Nephron progenitor cell (in vitro differentiated cells): ENCODE results near the gene TMEM128.

Source experiments
- DNase-seq: peaks from one replicate; pipeline ENCODE4 v3.0.0; 2021
- H3K27ac Mint-ChIP-seq: 2 replicates; pipeline ENCODE4 v1.8.0; 2021; ENCODE audit warnings: mild to moderate bottlenecking, moderate library complexity, mixed read lengths
- H3K27me3 Mint-ChIP-seq: 2 replicates; pipeline ENCODE4 v1.8.0; 2021; ENCODE audit warnings: mild to moderate bottlenecking, low read depth, mixed read lengths; ENCODE audit not compliant: poor library complexity
- H3K36me3 Mint-ChIP-seq: 2 replicates; pipeline ENCODE4 v1.8.0; 2021; ENCODE audit warnings: low read depth, mixed read lengths
- H3K4me1 Mint-ChIP-seq: 2 replicates; pipeline ENCODE4 v1.8.0; 2021; ENCODE audit warnings: mixed read lengths
- H3K4me3 Mint-ChIP-seq: 2 replicates; pipeline ENCODE4 v1.8.0; 2021; ENCODE audit warnings: mild to moderate bottlenecking, moderate library complexity, mixed read lengths
- H3K9me3 Mint-ChIP-seq: 2 replicates; pipeline ENCODE4 v1.8.0; 2021; ENCODE audit warnings: mild to moderate bottlenecking, moderate library complexity, mixed read lengths
- TF ChIP-seq, protein P1 (sequence below): fragments of 200-600 bp; sonication (generic); IDR thresholded peaks from 2 replicates; pipeline ENCODE4 v1.5.0; 2021; ENCODE audit warnings: antibody characterized with exemption

Gene TMEM128, protein sequence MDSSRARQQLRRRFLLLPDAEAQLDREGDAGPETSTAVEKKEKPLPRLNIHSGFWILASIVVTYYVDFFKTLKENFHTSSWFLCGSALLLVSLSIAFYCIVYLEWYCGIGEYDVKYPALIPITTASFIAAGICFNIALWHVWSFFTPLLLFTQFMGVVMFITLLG

DNA sequence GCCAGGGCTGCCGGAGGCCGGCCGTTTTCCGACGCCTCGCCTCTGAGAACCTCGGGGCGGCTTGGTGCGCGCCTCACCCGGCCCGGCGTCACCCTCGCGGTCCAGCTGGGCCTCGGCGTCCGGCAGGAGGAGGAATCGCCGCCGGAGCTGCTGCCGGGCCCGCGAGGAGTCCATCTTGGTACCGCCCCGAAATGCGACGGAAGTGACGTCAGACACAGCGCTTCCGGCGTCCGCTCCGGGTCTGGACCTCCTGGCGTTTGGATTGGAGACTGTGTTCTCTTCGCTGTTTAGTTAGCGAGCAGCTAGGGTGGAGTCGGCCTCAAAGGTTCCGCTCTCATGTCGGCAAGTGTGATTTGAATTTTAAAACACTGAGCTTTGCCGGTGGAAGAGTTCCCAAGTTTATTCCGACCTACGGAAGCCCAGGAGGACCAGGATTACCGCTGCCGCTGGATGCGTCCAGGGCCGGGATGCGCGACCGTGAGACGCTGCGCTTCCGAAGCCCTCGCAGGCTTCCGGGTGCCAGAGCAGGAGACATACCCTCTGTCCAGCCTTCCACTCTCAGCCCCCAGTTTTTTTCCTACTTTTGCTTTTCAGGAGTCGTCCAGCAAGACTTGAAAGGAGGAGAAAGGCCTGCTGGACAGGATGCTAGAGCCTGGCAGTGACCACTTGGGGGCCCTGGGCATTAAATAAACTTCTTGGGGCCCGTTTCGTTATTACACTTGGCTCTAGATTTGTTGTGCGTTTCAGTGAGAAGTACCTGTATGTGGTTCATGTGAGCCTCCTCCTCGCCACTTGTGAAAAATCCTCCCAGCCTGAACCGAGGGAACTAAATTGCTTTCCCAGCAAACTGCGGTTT lies at the start of gene TMEM128:
TSS of gene TMEM128 (minus strand) at position 195 of the 856 bp plus-strand sequence. CDS start at position 174, 21 bp downstream.
- Mint-ChIP-seq H3K4me1 (peaks cover 42% of the 10 kb centered on the region), H3K9me3 (no peaks in the 10 kb centered on the region), H3K27ac (peak within 1 kb of the TSS; percentile 99), H3K27me3 (peaks cover 21% of the 10 kb centered on the region), H3K4me3 (peak within 1 kb of the TSS; percentile 95), H3K36me3 (peaks cover 21% of the 10 kb centered on the region)
- TF ChIP-seq, protein P1, sequence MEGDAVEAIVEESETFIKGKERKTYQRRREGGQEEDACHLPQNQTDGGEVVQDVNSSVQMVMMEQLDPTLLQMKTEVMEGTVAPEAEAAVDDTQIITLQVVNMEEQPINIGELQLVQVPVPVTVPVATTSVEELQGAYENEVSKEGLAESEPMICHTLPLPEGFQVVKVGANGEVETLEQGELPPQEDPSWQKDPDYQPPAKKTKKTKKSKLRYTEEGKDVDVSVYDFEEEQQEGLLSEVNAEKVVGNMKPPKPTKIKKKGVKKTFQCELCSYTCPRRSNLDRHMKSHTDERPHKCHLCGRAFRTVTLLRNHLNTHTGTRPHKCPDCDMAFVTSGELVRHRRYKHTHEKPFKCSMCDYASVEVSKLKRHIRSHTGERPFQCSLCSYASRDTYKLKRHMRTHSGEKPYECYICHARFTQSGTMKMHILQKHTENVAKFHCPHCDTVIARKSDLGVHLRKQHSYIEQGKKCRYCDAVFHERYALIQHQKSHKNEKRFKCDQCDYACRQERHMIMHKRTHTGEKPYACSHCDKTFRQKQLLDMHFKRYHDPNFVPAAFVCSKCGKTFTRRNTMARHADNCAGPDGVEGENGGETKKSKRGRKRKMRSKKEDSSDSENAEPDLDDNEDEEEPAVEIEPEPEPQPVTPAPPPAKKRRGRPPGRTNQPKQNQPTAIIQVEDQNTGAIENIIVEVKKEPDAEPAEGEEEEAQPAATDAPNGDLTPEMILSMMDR: no peak
- peak; percentile 93 for DNase-seq

DNA sequence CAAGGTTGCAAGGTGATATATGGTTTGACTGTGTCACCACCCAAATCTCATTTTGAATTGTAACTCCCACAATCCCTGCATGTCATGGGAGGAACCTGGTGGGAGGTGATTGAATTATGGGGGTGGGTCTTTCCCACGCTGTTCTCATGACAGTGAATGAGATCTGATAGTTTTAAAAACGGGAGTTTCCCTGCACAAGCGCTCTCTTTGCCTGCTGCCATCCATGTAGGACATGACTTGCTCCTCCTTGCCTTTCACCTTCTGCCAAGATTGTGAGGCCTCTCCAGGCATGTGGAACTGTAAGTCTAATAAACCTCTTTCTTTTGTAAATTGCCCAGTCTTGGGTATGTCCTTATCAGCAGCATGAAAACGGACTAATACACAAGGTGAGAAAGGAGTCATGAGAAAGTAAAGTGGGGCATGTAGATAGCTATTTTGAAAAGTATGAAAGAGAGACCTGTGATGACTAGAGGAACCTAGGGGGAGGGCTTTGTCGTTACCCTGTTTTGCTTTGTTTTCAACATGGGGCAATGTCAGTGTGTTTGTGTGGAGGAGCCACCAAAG lies 48.3 kb upstream of the TMEM128 start:
- H3K27me3 Mint-ChIP-seq: no peaks in the 10 kb centered on the region
- no peak for DNase-seq
- no peak overlapping the region for H3K4me3 Mint-ChIP-seq
- TF ChIP-seq, protein P1: no peak
- peaks cover 4% of the 10 kb centered on the region for H3K4me1 Mint-ChIP-seq
- no peak overlapping the region for H3K27ac Mint-ChIP-seq
- peaks cover 25% of the 10 kb centered on the region for H3K36me3 Mint-ChIP-seq
- peaks cover 20% of the 10 kb centered on the region for H3K9me3 Mint-ChIP-seq

DNA sequence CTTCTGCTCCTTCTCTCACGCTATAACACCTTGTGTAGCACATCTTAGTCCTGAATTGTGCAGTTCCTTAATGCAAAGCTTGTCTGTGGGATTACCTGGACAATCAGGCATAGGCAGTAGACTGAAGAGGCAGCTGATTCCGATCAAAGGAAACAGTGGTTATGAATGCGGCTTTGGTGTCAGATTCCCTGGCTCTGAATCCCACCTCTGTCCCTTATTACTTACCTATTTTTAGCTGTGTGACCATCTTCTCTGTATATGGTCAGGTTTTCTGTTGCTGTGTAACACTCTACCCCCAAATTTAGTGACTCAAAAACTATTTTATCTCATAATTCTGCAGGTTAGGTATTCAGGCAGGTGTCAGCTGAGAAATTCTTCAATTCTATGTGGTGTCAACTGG lies 45.3 kb upstream of the TMEM128 start:
- no peak for DNase-seq
- Mint-ChIP-seq H3K27me3 (peaks cover 4% of the 10 kb centered on the region), H3K4me1 (peaks cover 25% of the 10 kb centered on the region), H3K36me3 (peaks cover 25% of the 10 kb centered on the region), H3K27ac (no peak overlapping the region), H3K9me3 (peaks cover 20% of the 10 kb centered on the region), H3K4me3 (no peak overlapping the region)
- TF ChIP-seq, protein P1: no peak

DNA sequence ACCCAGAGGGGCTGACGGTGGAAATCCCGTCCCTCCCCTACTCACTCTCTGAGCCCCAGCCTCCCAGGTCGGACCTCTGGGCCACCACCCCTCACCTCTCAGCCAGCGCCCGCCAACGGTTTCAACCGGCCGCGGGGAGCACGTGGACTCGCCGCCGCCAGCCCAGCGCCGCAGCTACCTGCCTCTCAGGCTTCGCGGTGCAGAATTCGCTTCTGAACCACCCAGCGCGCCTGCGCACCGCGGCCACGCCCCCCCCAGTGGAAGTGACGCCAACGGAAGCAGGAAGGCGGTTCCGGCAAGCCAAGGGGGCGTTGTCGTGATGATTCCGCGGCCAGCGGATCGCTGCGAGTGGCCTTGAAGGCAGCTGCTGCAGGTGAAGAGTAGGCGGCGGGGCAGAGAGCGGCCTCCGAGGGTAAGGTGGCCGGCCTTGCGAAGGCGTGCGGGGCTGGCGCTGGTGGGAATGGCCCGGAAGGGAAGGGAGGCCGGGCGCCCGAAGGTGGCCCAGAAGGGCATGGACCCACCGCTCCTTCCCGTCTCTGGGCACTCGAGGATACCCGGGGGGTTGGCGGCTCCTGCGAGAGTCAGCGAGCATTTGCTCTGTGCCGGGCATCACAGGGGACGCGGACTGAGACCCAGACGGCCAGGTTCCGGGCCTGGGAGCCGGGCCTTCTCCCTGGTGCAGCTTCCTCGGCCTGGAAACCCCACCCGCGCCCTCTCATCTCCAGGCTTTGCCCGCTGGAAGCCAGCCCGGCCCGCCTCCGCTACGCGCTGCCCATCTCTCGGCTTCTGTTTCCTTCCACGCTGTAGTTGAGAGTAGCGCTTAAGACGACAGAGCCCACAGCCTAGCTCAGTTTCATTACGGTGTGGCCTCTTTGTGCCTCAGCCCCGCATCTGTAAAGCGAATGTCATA lies 42.2 kb upstream of the TMEM128 start, which contains the start of the genes LYAR and ZBTB49:
TSS of gene LYAR (minus strand) at position 214 of the 910 bp plus-strand sequence. CDS start 6,412 bp downstream, outside the sequence.
TSS of gene ZBTB49 (plus strand) at position 311 of the 910 bp plus-strand sequence. CDS start 9,695 bp downstream, outside the sequence.
- Mint-ChIP-seq H3K9me3 (peaks cover 8% of the 10 kb centered on the region), H3K36me3 (peaks cover 25% of the 10 kb centered on the region)
- TF ChIP-seq, protein P1: no peak

DNA sequence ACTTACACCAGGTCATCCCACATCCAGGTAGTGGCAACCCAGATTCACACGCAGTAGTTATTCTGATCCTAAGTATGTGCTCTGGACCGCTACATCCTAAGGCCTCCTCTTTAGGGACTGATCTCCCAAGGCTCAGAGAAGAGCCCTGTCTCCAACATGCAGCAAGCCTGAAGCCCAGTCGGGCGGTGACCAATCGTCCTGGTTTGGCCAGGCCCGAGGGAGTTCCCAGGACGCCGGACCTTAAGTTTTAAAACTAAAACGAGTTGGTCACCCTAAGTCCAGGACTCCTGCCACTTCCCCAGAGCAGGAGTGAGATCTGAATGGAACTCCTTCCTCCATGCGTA lies 41.5 kb upstream of the TMEM128 start:
- TF ChIP-seq, protein P1: no peak

More for the DNA sequence above, 42.2 kb upstream of the TMEM128 start, which contains the start of the genes LYAR and ZBTB49:
- Mint-ChIP-seq H3K4me3 (peak within 1 kb of the TSS; percentile 96), H3K27ac (peak within 1 kb of the TSS; percentile 89), H3K4me1 (peaks cover 29% of the 10 kb centered on the region), H3K27me3 (peaks cover 4% of the 10 kb centered on the region)
- peak; percentile 99 for DNase-seq

More for the DNA sequence above, 41.5 kb upstream of the TMEM128 start:
- Mint-ChIP-seq H3K4me3 (peak overlapping the region; percentile 96), H3K36me3 (peaks cover 18% of the 10 kb centered on the region), H3K27ac (peak overlapping the region; percentile 89), H3K4me1 (peaks cover 29% of the 10 kb centered on the region), H3K27me3 (peaks cover 4% of the 10 kb centered on the region), H3K9me3 (peaks cover 1% of the 10 kb centered on the region)
- no peak for DNase-seq
